Panc1 (cell line): ENCODE data around the gene PAMR1. TPM values are rescaled to one million over a fixed set of nuclear protein-coding genes. Genes with fewer than 3 reads are reported as not detected.

Experiments
- ATAC-seq: fragments of 200-7000 bp; cut with Tn5 transposase; 2 replicates; pipeline ENCODE4 v1.9.1; 2020; ENCODE audit warnings: mild to moderate bottlenecking, moderate library complexity
- BruUV-seq: library from RNA; stranded (reverse); fragments of 400-500 nt; replicated peaks from 2 replicates; lab custom pipeline; 2021; lab: Mats Ljungman, UMichigan
- CTCF ChIA-PET: fragments of 300-600 bp; sonication (Branson Sonifier 250); formaldehyde crosslinking; loops from one replicate; lab custom pipeline; 2022; ENCODE audit warnings: antibody characterized with exemption; lab: Charles Lee
- POLR2A ChIA-PET: fragments of 300-600 bp; sonication (Branson Sonifier 250); formaldehyde crosslinking; loops from one replicate; lab custom pipeline; 2022; ENCODE audit warnings: antibody characterized with exemption; lab: Charles Lee
- DNase-seq: peaks from one replicate; pipeline ENCODE4 v3.0.0-alpha.2; 2010; ENCODE audit warnings: low read depth, low spot score
- H3K27ac ChIP-seq: 2 replicates; pipeline ENCODE4 v1.5.1; 2011; ENCODE audit warnings: mild to moderate bottlenecking, low read length, inconsistent platforms
- H3K27me3 ChIP-seq: fragments of 200-500 bp; sonication (Bioruptor generic); 2 replicates; pipeline ENCODE4 v1.6.0; 2014; ENCODE audit warnings: low read length, inconsistent platforms; ENCODE audit not compliant: control insufficient read depth, insufficient read depth
- H3K36me3 ChIP-seq: fragments of 200-500 bp; sonication (Bioruptor generic); 2 replicates; pipeline ENCODE4 v1.5.1; 2014; ENCODE audit warnings: inconsistent platforms, mild to moderate bottlenecking, low read length, moderate library complexity; ENCODE audit not compliant: control insufficient read depth, insufficient read depth
- H3K4me1 ChIP-seq: 2 replicates; pipeline ENCODE4 v1.5.1; 2011; ENCODE audit warnings: inconsistent platforms, mild to moderate bottlenecking, low read length, moderate library complexity; ENCODE audit not compliant: control insufficient read depth, insufficient read depth
- H3K4me3 ChIP-seq, 2 experiments: 2 replicates each; pipeline ENCODE4 v1.5.1; 2011 to 2012; ENCODE audit warnings: low read depth in 2 of 2, low read length in 2 of 2, mild to moderate bottlenecking in 2 of 2, inconsistent platforms in 1 of 2, moderate library complexity in 1 of 2
- H3K9me3 ChIP-seq: fragments of 200-500 bp; sonication (Bioruptor generic); 2 replicates; pipeline ENCODE4 v1.5.1; 2014; ENCODE audit warnings: low read depth, mild to moderate bottlenecking, inconsistent platforms, low read length, moderate library complexity; ENCODE audit not compliant: control insufficient read depth, insufficient read depth
- POLR2AphosphoS5 ChIP-seq: IDR thresholded peaks from 2 replicates; pipeline ENCODE4 v1.6.1; 2012; ENCODE audit warnings: mild to moderate bottlenecking, low read depth, low read length, moderate library complexity
- SIN3A ChIP-seq: IDR thresholded peaks from 2 replicates; pipeline ENCODE4 v1.6.1; 2012; ENCODE audit warnings: low read depth, mild to moderate bottlenecking, low read length, moderate library complexity, borderline replicate concordance; ENCODE audit not compliant: insufficient read depth
- TCF7L2 ChIP-seq: IDR thresholded peaks from 2 replicates; pipeline ENCODE4 v1.6.1; 2011; ENCODE audit warnings: mild to moderate bottlenecking, low read depth, low read length, inconsistent platforms
- in situ Hi-C: cut with HindIII; loops from 2 replicates; pipeline ENCODE4 v1.10.0; 2016; ENCODE audit warnings: low sequenced_read_pairs, low pct_unique_long_range_greater_than_20kb
- intact Hi-C: fragments of 100-400 bp; cut with micrococcal nuclease; formaldehyde crosslinking; loops from one replicate; pipeline ENCODE4 v1.10.0; 2022; ENCODE audit not compliant: unreplicated experiment
- total RNA-seq: library from RNA; stranded (reverse); gene quantifications from one replicate; pipeline ENCODE4 v1.2.1, GENCODE V29; 2021; ENCODE audit not compliant: unreplicated experiment
- TF ChIP-seq, protein P1 (sequence below), 2 experiments: IDR thresholded peaks; 2 replicates each; pipeline ENCODE4 v1.6.1; 2011 to 2012; ENCODE audit warnings: low read depth in 2 of 2, control low read depth in 1 of 2, low read length in 1 of 2, mild to moderate bottlenecking in 1 of 2, moderate library complexity in 1 of 2; ENCODE audit not compliant: insufficient read depth in 1 of 2
- TF ChIP-seq, protein P2 (sequence below): fragments of 450-650 bp; IDR thresholded peaks from 2 replicates; pipeline ENCODE4 v1.5.1; 2017; ENCODE audit warnings: mild to moderate bottlenecking

PAMR1 gene
- total RNA-seq, 1 experiment from 2014 or later, result 0.13 TPM

DNA sequence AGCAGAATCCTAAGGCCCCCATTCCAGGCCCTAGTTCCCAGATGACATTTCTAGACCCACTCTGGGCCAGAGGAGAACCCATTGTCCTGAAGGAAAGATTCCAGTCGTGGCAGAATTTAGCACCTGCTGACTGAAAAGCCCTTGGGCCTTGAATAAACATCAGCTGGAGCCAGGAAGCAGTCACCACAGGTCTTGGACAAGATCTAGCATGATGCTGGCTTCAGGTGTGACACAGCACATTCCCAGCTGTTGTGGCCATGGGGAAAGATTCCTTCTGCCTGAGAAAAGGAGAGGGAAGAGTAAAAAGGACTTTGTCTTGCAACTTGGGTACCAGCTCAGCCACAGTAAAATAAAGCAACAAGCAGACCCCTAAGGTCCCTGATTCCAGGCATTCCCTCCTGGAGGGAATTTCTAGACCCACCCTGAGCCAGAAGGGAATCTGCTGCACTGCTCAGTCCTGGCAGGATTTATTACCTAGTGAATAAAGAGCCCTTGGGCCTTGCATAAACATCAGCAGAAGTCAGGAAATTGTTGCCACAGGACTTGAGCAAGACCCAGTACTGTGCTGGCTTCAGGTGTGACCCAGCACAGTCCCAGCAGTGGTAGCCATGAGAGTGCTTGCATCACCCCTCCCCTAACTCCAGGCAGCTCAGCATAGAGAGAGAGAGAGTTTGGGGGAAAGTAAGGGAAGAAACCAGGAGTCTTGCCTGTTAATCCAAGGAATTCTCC is 42.5 kb upstream of the PAMR1 start:
- ATAC-seq (no peak), DNase-seq (no peak)
- ChIA-PET POLR2A (no interaction called here), CTCF (no interaction called here)
- H3K4me3 ChIP-seq, result no peak overlapping the region
- H3K27me3 ChIP-seq, result peaks cover 21% of the 10 kb centered on the region
- intact Hi-C loops (no loop called here), in situ Hi-C loops (no loop called here)
- H3K9me3 ChIP-seq, result no peaks in the 10 kb centered on the region
- no peaks in the 10 kb centered on the region for H3K4me1 ChIP-seq
- no peak overlapping the region for H3K27ac ChIP-seq
- H3K36me3 ChIP-seq, result no peaks in the 10 kb centered on the region
- no TSS peak for BruUV-seq
- TF ChIP-seq, protein P1, sequence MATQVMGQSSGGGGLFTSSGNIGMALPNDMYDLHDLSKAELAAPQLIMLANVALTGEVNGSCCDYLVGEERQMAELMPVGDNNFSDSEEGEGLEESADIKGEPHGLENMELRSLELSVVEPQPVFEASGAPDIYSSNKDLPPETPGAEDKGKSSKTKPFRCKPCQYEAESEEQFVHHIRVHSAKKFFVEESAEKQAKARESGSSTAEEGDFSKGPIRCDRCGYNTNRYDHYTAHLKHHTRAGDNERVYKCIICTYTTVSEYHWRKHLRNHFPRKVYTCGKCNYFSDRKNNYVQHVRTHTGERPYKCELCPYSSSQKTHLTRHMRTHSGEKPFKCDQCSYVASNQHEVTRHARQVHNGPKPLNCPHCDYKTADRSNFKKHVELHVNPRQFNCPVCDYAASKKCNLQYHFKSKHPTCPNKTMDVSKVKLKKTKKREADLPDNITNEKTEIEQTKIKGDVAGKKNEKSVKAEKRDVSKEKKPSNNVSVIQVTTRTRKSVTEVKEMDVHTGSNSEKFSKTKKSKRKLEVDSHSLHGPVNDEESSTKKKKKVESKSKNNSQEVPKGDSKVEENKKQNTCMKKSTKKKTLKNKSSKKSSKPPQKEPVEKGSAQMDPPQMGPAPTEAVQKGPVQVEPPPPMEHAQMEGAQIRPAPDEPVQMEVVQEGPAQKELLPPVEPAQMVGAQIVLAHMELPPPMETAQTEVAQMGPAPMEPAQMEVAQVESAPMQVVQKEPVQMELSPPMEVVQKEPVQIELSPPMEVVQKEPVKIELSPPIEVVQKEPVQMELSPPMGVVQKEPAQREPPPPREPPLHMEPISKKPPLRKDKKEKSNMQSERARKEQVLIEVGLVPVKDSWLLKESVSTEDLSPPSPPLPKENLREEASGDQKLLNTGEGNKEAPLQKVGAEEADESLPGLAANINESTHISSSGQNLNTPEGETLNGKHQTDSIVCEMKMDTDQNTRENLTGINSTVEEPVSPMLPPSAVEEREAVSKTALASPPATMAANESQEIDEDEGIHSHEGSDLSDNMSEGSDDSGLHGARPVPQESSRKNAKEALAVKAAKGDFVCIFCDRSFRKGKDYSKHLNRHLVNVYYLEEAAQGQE (IDR thresholded peaks at IDR 0.05; ENCODE audit: insufficient read depth in 1 of 2, low read depth in 2 of 2, low read length in 1 of 2), result no peak
- TF ChIP-seq TCF7L2 (no peak), SIN3A (no peak), POLR2AphosphoS5 (no peak)
- TF ChIP-seq, protein P2, sequence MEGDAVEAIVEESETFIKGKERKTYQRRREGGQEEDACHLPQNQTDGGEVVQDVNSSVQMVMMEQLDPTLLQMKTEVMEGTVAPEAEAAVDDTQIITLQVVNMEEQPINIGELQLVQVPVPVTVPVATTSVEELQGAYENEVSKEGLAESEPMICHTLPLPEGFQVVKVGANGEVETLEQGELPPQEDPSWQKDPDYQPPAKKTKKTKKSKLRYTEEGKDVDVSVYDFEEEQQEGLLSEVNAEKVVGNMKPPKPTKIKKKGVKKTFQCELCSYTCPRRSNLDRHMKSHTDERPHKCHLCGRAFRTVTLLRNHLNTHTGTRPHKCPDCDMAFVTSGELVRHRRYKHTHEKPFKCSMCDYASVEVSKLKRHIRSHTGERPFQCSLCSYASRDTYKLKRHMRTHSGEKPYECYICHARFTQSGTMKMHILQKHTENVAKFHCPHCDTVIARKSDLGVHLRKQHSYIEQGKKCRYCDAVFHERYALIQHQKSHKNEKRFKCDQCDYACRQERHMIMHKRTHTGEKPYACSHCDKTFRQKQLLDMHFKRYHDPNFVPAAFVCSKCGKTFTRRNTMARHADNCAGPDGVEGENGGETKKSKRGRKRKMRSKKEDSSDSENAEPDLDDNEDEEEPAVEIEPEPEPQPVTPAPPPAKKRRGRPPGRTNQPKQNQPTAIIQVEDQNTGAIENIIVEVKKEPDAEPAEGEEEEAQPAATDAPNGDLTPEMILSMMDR, result no peak

DNA sequence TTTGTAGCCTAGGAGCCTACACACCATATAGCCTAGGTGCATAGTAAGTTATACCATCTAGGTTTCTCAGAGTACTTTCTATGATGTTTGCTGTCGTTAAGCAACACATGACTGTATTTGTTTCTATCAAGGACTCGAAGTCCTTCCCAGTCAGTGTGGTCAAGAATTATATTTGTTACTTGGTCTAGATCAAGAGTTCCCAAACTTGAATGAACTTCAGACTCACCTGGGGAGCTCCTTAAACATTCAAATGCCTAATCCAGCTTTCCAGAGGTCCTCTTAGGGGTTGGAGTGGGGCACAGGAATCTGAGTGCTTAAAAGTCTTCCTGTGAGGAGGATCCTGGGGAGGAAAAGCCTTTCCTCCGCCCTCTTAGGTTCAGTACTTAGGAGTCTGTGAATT is 41.5 kb upstream of the PAMR1 start:
- no TSS peak for BruUV-seq

More for the DNA sequence above, 41.5 kb upstream of the PAMR1 start:
- ChIA-PET CTCF (no interaction called here), POLR2A (no interaction called here)
- Histone ChIP-seq H3K4me3 (no peak overlapping the region), H3K9me3 (no peaks in the 10 kb centered on the region), H3K27ac (no peak overlapping the region), H3K27me3 (peaks cover 28% of the 10 kb centered on the region), H3K4me1 (no peaks in the 10 kb centered on the region), H3K36me3 (no peaks in the 10 kb centered on the region)
- intact Hi-C loops, result no loop called here
- no peak for TF ChIP-seq TCF7L2
- TF ChIP-seq, protein P2, result no peak
- TF ChIP-seq SIN3A, result no peak
- TF ChIP-seq, protein P1 (IDR thresholded peaks at IDR 0.05; ENCODE audit: insufficient read depth in 1 of 2, low read depth in 2 of 2, low read length in 1 of 2), result no peak
- no peak for TF ChIP-seq POLR2AphosphoS5
- no peak for ATAC-seq
- no peak for DNase-seq
- in situ Hi-C loops, result no loop called here
